Measurements from ENCODE around the gene ARHGEF39.
A peak's percentile ranks its signal among the peaks of the same experiment; 100 is the strongest.
"Not testable (repeated sequence)": the region's sequence is repeated elsewhere in the genome, so short reads cannot be mapped to it uniquely, and the experiment has no call there.

Gene ARHGEF39

DNA sequence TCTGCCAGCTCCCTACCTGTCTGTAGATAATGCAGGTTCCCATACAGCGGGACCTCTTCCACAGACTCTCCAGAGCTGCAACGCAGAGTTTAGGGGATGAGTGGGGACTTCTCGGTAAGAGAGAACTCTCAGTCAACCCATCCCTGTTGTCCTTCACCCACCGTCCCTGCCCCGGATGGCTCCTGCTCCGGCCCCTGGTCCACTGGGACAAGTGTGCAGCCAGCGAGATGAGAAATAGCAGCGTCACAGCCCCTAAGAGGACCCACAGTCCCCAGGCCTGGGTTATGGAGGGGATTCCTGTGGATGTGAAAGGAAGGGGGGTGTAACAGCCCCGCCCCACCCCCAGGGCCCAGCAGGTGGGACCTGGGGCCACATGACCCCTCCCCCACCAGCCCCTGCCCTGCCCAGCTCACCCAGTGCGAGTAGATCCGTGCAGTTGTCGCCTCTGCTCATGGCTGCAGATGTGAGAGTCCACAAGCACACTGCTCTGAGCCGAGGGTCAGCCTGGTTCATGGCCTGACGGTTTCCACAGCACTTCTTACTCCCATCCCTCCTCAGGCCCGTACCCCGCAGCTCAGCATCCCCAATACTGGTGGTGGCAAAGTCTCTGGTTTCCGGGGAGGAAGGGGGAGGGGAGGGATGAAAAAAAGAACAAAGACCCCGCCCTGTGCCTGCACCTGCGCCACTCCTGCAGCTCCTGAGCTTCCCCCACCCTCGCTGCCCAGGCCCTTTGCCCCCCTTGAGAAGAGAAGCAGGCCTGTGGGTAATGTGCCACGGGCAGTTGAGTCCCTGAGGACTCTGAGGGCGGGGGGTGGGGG, 14.4 kb downstream of the ARHGEF39 start, which contains the start of gene SIT1:
TSS of gene SIT1 (minus strand) at position 591 of the 818 bp plus-strand sequence. CDS start at position 513, 78 bp downstream.
- DNase-seq (ENCODE audit: low spot score), result no peak

DNA sequence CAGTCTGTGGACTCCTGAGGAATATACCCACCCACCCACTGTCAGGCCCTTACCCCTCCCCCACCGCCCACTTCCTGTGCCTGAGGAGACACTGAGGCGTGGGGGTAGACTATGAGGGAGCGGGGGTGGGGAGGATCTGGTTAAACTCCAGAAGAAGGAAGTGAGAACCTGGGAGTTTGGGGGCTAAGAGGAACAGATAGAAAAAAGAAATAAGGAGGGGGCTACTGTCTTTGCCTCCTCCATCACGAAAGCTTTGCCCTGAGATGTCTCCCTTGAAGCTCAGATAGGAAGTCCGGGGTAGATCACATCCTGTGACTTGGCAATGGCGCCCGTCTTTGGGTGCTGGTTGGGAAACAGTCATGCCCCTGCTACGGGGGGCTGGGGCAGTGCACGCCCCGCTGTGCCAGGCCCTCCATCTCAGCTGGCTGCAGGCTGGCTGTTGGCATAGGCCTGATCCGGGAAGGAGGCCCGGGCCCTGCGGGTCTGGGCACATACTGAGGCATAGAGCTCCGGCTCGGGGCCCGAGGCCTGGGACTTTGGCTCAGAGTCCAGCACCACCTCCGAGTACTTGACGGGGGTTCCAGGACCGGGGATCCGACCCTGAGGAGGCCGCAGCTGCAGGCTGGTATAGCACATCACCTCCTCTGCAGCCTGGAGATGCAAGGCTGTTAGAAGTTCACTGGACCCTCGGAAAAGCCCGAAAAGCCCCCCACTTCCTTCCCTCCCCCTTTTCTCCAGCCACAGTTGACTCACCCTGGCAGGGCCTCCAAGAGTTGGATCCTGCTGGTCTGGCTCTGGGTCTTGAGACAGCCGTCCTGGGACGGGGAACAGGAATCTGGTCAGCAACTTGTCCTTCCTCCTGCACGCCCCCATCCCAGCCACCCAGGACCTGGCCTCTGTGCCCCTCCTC, 15.3 kb downstream of the ARHGEF39 start:
- DNase-seq (ENCODE audit: low spot score), result no peak

DNA sequence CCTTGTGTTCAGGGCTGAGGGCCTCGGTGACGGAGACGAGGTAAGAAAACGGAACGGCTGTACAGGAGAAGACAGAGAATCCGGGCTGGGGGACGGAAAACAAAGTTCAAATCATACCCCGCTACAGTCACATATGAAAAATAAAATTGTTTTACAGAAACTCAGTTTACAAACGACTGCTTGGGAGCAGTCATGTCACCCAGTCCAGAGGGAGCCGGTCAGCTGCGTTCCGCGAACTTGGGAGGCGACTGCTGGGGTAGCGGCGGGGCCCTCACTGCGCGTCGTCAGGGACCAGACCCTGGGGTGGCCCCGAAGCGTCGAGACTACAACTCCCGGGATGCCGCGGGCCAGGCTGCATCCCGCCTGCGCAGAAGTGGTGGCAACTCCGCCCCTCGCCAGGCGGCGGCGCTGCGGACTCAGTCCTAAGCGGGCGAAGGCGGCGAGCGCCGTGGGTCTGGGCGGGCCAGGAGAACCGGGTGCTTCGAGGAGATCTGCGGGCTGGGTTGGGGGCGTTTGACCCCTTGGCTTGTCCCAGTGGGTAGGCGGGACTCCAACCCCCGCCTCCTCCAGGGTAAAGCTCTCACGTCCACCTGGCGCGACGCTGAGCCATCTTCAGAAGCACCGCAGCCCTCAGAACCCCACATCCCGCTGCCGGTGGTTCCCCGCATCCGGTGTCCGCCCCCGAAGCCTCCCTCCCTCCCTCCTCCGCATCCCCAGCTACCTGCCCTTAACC, 18.3 kb downstream of the ARHGEF39 start:
- peak; percentile 95 for DNase-seq (ENCODE audit: low spot score)

DNA sequence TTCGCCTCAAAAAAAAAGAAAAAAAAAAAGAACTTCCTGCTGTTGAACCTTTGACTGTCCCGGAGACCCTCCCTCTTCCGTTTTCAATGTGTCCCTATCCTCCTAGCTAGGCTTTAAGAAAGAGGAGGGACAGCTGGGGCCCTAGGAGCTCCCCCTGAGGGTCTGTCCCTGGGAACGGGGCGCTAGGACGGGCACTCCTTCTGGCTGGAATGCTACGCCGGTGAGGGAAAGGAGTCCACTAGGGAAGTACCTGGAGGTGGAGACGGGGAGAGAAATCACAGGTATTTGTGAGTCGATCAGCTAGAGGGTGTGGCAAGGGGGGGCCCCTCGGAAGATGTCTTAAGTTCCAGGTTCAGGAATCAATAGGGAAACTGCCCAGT, 18.9 kb downstream of the ARHGEF39 start:
- no peak for DNase-seq (ENCODE audit: low spot score)

DNA sequence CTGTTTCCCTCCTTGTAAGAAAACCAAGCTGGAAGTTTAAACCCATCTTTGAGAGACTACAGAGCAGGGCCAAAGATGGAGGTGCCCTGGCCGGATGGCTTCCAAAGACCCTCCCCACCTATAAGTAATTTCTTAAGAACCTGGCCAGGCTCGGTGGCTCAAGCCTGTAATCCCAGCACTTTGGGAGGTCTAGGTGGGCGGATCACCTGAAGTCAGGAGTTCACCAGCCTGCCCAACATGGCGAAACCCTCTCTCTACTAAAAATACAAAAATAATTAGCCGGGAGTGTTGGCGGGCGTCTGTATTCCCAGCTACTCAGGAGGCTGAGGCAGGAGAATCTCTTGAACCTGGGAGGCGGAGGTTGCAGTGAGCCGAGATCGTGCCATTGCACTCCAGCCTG, 19.3 kb downstream of the ARHGEF39 start:
- DNase-seq (ENCODE audit: low spot score), result not testable (repeated sequence)

DNA sequence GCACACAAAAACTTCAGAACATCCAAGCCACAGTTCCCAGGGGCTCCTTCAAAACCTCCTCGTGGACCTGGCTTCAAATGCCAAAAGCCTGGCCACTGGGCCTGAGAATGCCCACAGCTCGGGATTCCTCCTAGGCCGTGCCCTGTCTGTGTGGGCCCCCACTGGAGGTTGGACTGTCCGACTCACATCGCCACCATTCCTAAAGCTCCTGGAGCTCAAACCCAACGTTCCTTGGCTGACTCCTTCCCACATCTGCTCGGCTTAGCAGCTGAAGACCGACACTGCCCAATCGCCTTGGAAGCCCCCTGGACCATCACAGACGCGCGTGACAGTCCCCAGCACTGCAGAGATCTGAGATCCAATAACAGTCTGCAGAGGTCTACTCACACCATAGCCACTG, 21.9 kb downstream of the ARHGEF39 start:
- no peak for DNase-seq (ENCODE audit: low spot score)

DNA sequence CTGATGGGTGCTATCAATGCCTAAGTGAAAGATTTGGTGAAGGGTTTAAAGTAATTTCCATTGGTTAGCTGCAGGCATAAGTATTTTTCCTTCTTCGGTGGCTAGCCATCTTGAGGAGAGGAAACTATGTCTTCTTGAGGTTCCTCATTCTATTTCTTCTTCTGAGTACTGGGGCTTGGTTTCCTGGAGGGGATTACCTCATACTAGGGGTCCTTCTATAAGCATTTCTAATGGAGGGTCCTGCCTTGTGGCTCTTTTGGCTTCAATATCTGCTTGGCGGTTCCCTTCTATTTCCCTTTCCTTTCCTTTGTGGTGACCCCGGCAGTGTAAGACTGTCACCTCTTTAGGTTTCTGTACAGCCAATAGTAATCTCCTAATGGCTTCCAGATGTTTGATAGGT, 23.5 kb downstream of the ARHGEF39 start:
- DNase-seq (ENCODE audit: low spot score), result not testable (repeated sequence)

DNA sequence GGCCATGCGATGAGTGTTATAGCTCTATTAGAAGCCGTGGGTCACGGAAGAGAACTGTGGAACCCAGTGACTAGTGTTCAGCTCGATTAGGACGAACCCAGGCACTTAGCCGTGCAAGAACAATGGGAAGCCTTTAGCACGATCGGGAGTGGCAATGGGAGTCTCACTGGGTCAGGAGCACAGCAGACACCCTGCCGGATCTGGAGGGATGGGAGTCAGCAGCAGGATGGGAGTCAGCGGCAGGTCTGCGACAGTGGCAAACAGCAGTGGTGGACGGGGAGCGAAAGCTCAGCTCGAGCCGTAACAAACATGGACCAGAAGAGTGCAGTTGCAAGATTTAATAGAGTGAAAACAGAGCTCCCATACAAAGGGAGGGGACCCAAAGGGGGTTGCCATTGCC, 24.6 kb downstream of the ARHGEF39 start:
- DNase-seq (ENCODE audit: low spot score), result not testable (repeated sequence)

DNA sequence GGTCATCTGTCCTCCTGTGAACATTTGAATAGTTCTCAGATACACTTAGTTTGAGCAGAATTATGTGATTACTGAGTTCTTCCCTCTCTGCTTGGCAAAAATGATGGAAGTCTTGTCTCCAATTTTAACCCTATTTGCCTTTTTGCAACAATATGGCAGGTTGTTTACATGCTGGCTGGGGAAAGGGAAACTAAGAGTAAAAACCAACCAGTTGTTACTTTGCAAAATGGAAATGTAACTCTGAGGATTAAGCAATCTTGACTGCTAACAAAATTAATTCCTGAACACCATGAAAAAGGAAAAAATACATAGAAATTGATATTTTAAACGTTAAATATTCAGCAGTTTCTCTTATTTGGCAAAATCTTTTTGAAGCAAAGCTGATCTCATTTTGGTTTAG, 25.4 kb downstream of the ARHGEF39 start:
- no peak for DNase-seq (ENCODE audit: low spot score)

DNA sequence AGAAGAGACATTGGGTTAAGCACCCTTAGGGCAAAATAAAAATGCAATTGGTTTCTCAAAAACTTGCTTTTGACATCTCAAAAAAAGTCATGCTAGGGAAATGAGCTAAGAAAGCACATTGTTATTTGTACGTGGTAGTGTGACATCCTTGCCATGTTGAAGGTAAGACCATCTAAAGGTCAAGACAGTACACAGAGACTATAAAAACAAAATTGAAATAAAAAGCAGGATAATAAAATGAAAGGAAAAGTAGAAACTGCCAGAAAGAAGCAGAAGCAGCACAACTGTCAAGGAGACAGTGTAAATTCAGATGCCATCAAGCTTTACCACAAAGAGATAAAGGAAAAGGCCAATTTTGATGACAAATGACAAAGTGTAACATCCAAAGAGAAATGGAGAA, 25.8 kb downstream of the ARHGEF39 start:
- DNase-seq (ENCODE audit: low spot score), result not testable (repeated sequence)

DNA sequence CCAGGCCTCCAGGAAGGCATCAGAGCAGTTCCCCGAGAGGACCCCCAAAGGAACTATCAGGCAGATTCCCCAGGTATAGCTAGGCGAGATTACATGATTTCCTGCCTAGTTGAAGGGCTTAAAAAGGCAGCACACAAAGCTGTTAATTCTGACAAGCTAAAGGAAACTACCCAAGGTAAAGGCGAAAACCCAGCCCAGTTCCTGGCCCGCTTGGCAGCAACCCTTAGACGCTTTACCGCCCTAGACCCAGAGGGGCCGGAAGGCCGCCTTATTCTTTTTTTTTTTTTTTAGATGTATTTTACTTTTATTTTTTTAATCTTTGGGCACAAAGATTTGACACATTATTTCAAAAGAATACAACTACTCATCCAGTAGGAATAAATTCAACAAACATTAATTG, 26.2 kb downstream of the ARHGEF39 start:
- DNase-seq (ENCODE audit: low spot score), result not testable (repeated sequence)

DNA sequence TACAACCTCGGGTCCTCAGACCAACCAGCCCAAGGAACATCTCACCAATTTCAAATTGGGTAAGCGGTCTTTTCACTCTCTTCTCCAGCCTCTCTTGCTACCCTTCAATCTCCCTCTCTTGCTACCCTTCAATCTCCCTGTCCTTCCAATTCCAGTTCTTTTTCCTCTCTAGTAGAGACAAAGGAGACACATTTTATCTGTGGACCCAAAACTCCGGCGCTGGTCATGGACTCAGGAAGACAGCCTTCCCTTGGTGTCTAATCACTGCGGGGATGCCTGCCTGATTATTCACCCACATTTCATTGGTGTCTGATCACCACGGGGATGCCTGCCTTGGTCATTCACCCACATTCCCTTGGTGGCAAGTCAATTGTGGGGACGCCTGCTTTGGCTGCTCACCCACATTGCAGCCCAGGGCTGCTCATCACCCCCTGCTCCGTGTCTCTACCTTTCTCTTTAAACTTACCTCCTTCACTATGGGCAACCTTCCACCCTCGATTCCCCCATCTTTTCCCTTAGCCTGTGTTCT, 27.5 kb downstream of the ARHGEF39 start:
- DNase-seq (ENCODE audit: low spot score), result not testable (repeated sequence)

DNA sequence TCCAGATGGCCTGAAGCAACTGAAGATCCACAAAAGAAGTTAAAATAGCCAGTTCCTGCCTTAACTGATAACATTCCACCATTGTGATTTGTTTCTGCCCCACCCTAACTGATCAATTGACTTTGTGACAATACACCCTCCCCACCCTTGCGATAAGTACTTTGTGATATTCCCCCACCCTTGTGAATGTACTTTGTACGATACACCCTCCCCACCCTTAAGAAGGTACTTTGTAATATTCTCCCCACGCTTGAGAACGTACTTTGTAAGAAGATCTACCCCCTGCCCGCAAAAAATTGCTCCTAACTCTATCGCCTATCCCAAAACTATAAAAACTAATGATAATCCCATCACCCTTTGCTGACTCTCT, 28.1 kb downstream of the ARHGEF39 start:
- not testable (repeated sequence) for DNase-seq (ENCODE audit: low spot score)

DNA sequence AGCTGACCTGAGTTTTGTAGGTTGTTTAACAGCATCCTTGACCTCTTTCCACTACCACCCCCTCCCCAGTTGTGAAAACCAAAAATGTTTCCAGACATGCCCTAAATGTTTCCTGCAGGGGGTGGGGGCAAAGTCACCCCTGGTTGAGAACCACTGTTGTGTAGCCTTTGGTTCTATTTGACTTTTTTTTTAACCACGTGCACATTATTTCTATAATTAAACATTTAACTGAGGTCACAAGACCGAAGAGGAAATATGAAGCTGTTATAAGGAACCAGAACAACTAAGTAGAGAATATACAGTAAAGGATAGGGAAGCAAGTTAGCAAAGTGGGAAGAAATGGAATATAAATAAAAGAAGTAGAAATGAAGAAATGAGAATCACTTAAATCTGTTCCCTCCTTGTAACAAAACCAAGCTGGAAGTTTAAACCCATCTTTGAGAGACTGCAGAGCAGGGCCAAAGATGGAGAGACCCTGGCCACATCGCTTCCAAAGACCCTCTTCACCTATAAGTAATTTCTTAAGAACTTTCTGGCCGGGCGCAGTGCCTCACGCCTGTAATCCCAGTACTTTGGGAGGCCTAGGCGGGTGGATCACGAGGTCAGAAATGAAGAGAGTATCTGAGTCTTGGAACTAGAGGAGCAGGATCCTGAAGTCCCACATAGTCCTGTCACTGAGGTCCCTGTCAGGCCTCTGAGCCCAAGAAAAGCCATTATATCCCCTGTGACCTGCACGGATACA, 28.7 kb downstream of the ARHGEF39 start:
- no peak for DNase-seq (ENCODE audit: low spot score)

DNA sequence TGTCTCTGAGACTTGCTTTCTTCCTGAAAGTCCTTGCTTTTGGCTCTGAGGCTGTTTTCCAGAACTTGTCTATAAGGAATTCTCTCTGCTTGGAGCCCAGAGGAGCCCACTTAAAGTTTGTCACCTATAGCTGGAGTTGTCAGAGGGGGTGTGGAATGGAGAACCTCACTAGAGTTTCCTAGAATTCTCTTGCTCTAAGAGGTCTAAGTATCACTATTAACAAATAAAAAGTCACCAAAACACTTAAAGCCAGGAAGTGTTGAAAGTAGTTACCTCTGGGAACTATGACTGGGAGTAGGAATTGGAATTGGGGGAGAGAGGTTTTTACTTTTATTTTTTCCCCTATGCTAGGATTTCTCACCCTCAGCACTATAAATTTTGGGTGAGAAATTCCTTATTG, 29.3 kb downstream of the ARHGEF39 start:
- DNase-seq (ENCODE audit: low spot score), result no peak

DNA sequence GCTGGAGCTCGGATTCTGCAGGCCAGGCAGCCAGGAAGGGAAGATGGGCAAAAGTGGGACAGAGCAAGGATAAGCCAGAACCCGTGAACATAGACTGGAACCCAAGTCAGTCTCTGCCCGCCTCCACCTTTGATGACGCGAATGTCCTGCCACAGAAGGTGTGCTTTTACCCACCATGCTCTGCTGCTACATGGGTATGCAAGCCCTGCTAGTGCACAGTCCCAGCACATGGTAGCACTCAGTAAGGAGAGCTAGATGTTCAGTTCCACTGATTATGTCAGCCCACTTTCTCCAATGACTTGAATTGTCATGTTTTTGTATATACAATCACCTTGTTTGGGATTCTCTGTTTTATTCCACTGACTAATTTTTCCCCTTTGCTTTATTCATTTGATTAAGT, 35.4 kb downstream of the ARHGEF39 start:
- DNase-seq (ENCODE audit: low spot score), result no peak

DNA sequence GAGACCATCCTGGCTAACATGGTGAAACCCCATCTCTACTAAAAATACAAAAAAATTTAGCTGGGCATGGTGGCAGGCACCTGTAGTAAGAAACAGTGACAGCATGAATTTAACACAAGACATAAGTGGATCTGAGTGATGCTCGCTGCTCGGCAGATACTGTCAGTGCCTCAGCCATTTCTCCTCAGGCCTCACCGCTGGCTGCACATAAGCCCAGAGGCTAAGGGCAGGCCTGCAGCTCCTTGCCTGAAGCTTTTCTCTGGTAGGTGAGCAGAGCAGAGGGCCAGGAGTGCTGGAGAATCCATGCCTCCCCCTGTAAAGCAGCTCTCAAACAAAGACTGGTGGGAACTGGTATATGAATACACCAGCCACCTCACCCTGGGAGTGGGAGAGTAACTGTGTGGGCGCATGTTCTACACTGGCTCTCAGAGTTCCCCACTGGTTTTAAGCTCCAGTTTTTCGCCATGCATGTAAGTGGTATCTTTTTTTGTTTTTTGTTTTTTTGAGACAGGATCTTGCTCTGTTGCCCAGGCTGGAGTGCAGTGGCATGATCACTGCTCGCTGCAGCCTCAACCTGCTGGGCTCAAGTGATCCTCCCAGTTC, 36.5 kb downstream of the ARHGEF39 start:
- no peak for DNase-seq (ENCODE audit: low spot score)

DNA sequence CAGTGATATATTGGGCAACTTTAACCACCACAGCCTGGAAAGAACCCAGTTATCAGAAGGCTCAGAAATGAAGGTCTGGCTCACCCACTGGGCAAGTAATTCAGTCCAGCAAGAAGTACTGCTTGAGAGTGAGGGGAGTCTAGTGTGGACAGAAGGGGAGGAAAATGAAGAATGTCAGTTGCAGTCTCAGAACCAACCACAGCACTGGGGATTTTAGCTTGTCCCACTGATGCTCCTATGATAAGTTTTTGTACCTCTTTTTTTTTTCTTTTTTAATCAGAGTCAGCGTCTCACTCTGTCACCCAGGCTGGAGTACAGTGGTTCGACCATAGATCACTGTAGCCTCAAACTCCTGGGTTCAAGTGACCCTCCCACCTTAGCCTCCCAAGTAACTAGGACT, 37.4 kb downstream of the ARHGEF39 start:
- DNase-seq (ENCODE audit: low spot score), result no peak

DNA sequence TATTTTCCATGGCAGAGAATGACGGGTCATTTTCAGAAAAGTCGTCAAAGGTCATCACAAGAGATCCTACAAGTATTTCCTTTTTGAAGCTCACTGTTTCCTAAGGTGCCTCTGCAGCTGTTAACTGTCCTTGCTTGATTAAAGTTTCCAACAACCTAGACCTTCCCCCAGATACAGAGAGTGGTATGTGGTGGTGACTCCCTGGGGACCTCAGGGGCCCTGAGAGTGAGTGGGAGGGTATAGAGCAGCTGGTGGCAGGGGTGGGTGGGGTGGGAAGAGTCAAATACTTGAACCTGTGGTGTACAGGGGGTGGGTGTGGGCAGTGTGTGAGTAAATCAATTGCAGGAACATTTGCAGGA, 45.2 kb downstream of the ARHGEF39 start:
- no peak for DNase-seq (ENCODE audit: low spot score)

DNA sequence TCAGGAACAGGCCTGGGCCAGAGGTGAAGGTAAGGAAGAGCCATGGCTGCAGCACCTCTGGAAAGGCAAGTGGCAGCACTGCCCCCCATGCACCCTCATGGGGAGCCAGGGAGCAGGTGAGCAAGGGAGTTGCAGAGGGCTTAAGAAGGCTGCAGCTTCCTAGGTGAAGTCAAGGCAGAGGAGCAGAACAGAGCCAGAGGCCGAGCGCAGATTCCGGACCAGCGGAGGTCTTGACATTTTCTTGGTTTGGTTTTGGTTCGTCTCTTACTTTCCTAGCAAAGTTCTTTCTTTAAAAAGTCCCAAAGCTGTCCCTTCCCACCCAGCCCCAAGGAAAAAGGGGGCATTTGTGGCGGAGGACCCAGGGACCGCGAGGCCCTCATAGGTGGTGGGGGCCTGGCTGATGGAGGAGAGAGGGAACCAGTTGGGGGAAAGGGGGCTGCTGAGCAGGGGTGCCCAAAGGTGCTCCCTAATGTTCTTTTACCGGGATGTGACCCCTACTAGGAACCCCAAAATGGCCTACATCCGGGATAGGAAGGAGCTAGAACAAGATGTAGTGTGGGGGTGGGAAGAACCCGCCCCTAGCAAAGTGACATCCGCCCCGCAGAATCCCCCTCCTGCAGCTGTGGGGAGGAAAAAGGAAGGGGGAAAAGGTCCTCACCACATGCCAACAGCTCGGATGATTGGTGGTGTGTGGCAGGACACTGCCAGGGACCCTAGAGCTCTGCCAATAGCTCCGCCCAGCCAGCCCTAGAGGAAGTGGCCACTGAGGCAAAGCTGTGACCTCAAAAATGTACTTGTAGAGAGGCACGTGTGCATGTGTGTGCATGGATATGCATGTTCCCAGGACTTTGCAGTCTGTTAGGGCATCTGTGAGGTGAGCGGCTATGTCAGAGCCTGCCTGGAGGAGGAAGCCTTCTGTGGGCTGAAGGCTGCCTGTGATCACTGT, 45.9 kb downstream of the ARHGEF39 start:
- DNase-seq (ENCODE audit: low spot score), result no peak

Data from AG08396 (cell line).